Myocyte (in vitro differentiated cells): ENCODE results near the gene PKD1L1. TPM values are rescaled to one million over a fixed set of nuclear protein-coding genes. Genes with fewer than 3 reads are reported as not detected.
"Not testable (repeated sequence)": the region's sequence is repeated elsewhere in the genome, so short reads cannot be mapped to it uniquely, and the experiment has no call there.

ENCODE experiments used
- DNase-seq: peaks from one replicate; pipeline ENCODE4 v3.0.0-alpha.2; 2012; ENCODE audit warnings: low read depth
- polyA plus RNA-seq: library from polyadenylated mRNA; unstranded; fragments of >200 nt; gene quantifications from one replicate; pipeline ENCODE4 v1.2.1, GENCODE V29; 2012; ENCODE audit warnings: missing spikeins
- total RNA-seq: library from RNA; depleted of rRNA; stranded (reverse); fragments of >200 nt; gene quantifications from 2 replicates; pipeline ENCODE4 v1.2.3, GENCODE V29; 2014

Gene PKD1L1
- 0.03 and 0.10 TPM in 2 replicates for total RNA-seq
- polyA plus RNA-seq: 0.47 TPM

- no peak for DNase-seq
These were observed at the start of gene PKD1L1 for GRCh38 chr7:47948141-47948790. Gene PKD1L1 (minus strand): TSS chr7:47948466. CDS start chr7:47948440, 26 bp downstream.

GRCh38 chr7:47992446-47992845 lies 44.2 kb upstream of the PKD1L1 start:
- no peak for DNase-seq

GRCh38 chr7:47991741-47992311 lies 43.6 kb upstream of the PKD1L1 start:
- DNase-seq: peak; percentile 74

GRCh38 chr7:47991270-47991669 lies 43.0 kb upstream of the PKD1L1 start:
- DNase-seq: no peak

- DNase-seq: no peak
These were observed 42.3 kb upstream of the PKD1L1 start for GRCh38 chr7:47990592-47990991.

GRCh38 chr7:47989607-47990400 lies 41.5 kb upstream of the PKD1L1 start:
- DNase-seq: not testable (repeated sequence)

- DNase-seq: no peak
These were observed 40.5 kb upstream of the PKD1L1 start for GRCh38 chr7:47988496-47989386.

GRCh38 chr7:47982610-47983009 lies 34.3 kb upstream of the PKD1L1 start:
- DNase-seq: no peak

GRCh38 chr7:47980648-47981047 lies 32.4 kb upstream of the PKD1L1 start:
- DNase-seq: not testable (repeated sequence)

- no peak for DNase-seq
These were observed 31.5 kb upstream of the PKD1L1 start for GRCh38 chr7:47979832-47980181.

- peak; percentile 96 for DNase-seq
These were observed 31.0 kb upstream of the PKD1L1 start, which contains the start of gene HUS1 for GRCh38 chr7:47979145-47979831. Gene HUS1 (minus strand): TSS chr7:47979615. CDS start chr7:47979519, 96 bp downstream.

GRCh38 chr7:47978790-47979144 lies 30.5 kb upstream of the PKD1L1 start:
- no peak for DNase-seq

GRCh38 chr7:47973739-47974138 lies 25.5 kb upstream of the PKD1L1 start:
- no peak for DNase-seq

- no peak for DNase-seq
These were observed 22.5 kb upstream of the PKD1L1 start for GRCh38 chr7:47970761-47971160.

- peak; percentile 83 for DNase-seq
These were observed 20.8 kb upstream of the PKD1L1 start for GRCh38 chr7:47968847-47969774.

GRCh38 chr7:47967708-47968107 lies 19.4 kb upstream of the PKD1L1 start:
- DNase-seq: no peak

- DNase-seq: no peak
These were observed 18.9 kb upstream of the PKD1L1 start for GRCh38 chr7:47967123-47967522.

- peak; percentile 98 for DNase-seq
These were observed 17.2 kb upstream of the PKD1L1 start for GRCh38 chr7:47965456-47965855.

- DNase-seq: no peak
These were observed 14.0 kb upstream of the PKD1L1 start for GRCh38 chr7:47962262-47962661.

- no peak for DNase-seq
These were observed 8.9 kb upstream of the PKD1L1 start for GRCh38 chr7:47957156-47957555.
